ENCODE data around the gene PCK1. TPM values are rescaled to one million over a fixed set of nuclear protein-coding genes. Genes with fewer than 3 reads are reported as not detected.

The PCK1 gene
- total RNA-seq, 2 donors from 2014 or later, result 272 TPM

DNA sequence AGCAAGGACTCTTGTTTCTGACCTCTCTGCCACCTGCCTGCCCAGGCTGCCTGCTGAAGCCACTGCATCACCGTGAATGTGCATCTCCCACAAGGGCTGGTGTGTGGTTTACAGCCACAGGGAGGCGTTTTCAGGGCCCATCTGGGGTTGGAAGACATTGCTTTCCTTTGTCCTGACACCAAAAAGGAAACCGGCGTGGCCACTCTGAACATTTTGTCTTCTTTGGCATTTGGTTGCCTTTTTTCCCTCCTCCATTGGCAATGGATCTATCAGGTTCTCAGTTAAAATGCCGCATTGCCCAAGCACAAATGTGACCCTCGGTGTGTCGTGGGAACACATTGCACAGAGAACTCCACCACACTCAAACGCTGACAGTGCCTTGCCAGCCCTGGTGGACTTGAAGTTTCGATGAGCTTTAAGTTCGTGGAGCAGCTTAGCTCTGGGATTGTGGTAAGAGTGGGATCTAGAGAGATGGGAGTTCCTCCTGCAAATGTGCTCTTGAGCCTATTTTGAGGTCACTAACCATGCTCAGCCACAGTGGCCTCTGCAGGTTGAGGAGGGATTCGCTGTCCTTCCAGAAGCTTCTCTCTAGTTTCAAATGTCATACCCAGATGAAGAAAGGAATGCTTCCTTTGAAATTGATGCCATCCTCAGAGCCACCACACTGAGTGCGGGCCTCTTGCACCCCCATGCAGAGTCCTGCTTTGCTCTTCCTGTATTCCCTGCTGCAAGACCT, 14.8 kb upstream of the PCK1 start:
- intact Hi-C loops (cut with DNase I), result no loop called here
- H3K27ac ChIP-seq, result peak overlapping the region; percentile 39
- H3K9me3 ChIP-seq, result no peaks in the 10 kb centered on the region
- peak overlapping the region in 1 of 2 donors; percentile 7 for H3K9ac ChIP-seq (ENCODE audit: low read depth in 2 of 2, low read length in 2 of 2)
- H3K4me3 ChIP-seq, result no peak overlapping the region
- TF ChIP-seq, protein P1, sequence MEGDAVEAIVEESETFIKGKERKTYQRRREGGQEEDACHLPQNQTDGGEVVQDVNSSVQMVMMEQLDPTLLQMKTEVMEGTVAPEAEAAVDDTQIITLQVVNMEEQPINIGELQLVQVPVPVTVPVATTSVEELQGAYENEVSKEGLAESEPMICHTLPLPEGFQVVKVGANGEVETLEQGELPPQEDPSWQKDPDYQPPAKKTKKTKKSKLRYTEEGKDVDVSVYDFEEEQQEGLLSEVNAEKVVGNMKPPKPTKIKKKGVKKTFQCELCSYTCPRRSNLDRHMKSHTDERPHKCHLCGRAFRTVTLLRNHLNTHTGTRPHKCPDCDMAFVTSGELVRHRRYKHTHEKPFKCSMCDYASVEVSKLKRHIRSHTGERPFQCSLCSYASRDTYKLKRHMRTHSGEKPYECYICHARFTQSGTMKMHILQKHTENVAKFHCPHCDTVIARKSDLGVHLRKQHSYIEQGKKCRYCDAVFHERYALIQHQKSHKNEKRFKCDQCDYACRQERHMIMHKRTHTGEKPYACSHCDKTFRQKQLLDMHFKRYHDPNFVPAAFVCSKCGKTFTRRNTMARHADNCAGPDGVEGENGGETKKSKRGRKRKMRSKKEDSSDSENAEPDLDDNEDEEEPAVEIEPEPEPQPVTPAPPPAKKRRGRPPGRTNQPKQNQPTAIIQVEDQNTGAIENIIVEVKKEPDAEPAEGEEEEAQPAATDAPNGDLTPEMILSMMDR (IDR thresholded peaks at IDR 0.05), result no peak
- H3K36me3 ChIP-seq, result no peaks in the 10 kb centered on the region
- peaks cover 2% of the 10 kb centered on the region for H3K4me1 ChIP-seq
- DNase-seq, result peak; percentile 15
- H3K27me3 ChIP-seq, result no peaks in the 10 kb centered on the region

DNA sequence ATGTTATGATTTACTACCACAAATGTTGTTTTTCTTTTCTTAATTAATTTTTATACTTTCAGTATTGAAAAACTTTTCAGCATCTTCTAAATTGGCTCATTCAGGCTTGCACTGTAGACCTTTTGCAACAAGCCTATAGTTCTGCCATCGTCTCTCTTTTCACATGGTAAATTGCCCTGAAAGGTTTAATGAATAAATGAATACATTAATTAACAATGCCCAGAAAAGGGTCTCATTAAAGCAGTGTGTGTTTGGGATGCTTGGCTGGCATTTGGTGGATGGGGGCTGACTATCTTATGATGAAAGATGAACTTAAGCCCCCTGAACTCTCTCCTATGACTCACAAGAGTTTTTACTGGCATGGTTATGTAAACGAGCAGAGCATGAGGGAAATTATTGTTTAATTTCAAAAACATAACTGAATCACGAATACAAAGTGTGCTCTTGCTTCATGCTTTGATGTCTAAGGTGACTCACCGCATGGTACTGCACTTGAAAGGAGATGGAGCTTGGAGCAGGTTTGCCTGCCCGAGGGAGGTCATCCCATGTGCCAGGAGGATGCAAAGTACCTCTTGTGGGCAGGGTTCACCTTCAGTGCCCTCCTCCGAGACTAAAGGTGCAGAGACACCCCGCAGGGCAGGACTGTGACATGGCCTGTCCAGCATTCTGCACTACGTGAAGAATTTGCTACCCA, 13.8 kb upstream of the PCK1 start:
- Histone ChIP-seq H3K9ac (ENCODE audit: low read depth in 2 of 2, low read length in 2 of 2) (no peak overlapping the region), H3K27me3 (no peaks in the 10 kb centered on the region), H3K9me3 (no peaks in the 10 kb centered on the region), H3K4me3 (no peak overlapping the region), H3K27ac (no peak overlapping the region), H3K36me3 (no peaks in the 10 kb centered on the region), H3K4me1 (no peaks in the 10 kb centered on the region)
- TF ChIP-seq, protein P1 (IDR thresholded peaks at IDR 0.05), result no peak
- intact Hi-C loops (cut with DNase I), result no loop called here
- DNase-seq, result no peak

DNA sequence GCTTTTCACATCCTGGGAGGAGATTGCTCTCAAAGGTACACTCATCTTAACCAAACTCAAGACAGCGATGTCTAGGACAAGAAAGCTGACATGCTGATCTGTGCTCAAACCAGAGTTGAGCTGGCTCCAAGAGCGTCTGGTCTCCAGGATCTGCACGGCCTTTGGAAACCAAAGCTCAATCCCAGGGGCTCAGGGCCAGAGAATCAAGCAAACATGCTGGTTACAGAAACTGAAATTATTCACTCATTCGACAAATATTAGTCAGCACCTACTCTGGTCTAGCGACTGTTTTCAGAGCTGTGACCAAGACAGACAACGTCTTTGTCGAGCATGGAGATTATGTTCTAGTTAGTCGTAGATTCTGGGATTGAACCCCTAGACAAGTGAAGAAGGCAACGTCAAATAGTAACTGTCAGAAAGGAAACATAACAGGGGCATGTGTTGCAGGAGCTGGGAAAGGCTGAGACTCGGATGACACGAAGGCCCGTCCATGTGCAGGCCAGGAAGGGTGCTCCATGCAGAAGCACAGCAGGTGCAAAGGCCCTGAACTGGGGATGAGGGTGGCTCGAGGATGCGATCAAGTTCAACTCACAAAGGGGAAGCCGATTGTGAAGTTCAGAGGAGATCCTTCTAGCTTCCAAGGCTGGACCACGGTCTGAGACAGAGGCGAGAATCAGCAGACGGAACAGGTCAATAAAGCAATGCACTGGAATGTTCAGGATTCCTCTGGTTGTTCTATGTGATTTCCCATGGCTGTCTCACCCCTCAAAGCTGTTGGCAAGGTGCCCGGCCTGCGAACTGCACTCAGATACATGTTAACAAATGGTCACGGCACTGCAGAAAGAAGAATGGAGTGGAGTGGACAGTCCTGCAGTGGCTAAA, 12.5 kb upstream of the PCK1 start:
- DNase-seq, result no peak
- Histone ChIP-seq H3K9ac (ENCODE audit: low read depth in 2 of 2, low read length in 2 of 2) (no peak overlapping the region), H3K27me3 (no peaks in the 10 kb centered on the region), H3K4me1 (no peaks in the 10 kb centered on the region), H3K4me3 (no peak overlapping the region), H3K36me3 (no peaks in the 10 kb centered on the region), H3K9me3 (no peaks in the 10 kb centered on the region), H3K27ac (no peak overlapping the region)
- TF ChIP-seq, protein P1 (IDR thresholded peaks at IDR 0.05), result no peak
- intact Hi-C loops (cut with DNase I), result no loop called here

DNA sequence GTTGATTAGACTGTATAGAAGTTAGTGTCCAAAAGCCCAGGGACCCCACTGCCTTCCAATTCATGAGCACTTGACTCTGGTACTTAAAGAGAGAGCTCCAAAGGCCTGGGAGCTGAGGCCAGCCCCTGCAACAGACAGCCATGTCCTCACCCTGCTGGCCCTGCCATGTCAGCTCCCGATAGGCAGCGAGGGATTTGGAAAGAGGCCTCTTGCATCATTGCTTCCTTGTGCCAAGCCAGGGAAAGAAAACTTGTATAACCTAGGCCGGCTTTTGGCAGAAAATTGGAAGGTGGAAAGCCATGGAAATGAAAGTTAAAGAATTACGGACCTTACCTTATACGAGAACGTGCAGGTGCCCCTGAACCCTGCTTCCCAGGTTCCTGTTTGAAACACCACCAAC, 8.4 kb upstream of the PCK1 start:
- Histone ChIP-seq H3K27ac (no peak overlapping the region), H3K36me3 (no peaks in the 10 kb centered on the region), H3K27me3 (no peaks in the 10 kb centered on the region), H3K9me3 (no peaks in the 10 kb centered on the region), H3K9ac (ENCODE audit: low read depth in 2 of 2, low read length in 2 of 2) (no peak overlapping the region), H3K4me3 (no peak overlapping the region), H3K4me1 (no peaks in the 10 kb centered on the region)
- DNase-seq, result no peak
- intact Hi-C loops (cut with DNase I), result no loop called here
- TF ChIP-seq, protein P1 (IDR thresholded peaks at IDR 0.05), result no peak

DNA sequence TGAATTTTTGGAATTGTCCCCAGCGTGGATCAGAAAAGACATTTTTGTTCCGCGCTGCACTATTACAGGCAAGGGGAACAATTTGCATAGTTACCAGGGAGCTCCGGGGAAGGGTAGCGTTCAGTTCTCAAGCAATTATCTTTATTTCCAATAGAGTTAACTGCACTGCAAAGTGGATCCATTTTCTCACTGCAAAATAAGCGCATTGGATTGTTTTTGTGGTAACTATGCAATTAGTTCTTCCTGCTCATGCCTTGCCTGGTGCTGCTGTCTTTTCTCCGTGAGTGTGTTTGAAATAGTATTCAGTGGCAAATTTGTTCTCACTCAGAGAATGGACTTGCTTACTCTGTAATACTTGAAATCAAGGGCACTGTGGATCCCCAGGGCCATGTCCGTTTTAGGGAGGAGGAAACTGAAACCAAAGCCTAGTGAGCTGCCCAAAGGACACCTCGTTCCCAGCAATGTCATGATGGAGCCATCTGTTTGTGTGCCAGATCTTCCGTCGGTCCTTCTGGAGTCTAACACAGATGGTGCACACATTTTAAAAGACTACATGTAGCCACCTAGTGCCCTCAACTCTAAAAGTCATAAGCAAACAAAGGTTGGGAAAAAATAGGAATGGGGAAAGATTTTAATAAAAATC, 7.4 kb upstream of the PCK1 start:
- Histone ChIP-seq H3K9ac (ENCODE audit: low read depth in 2 of 2, low read length in 2 of 2) (no peak overlapping the region), H3K27ac (no peak overlapping the region)
- intact Hi-C loops (cut with DNase I), result no loop called here

More for the DNA sequence above, 7.4 kb upstream of the PCK1 start:
- H3K27me3 ChIP-seq, result peaks cover 3% of the 10 kb centered on the region
- no peak overlapping the region for H3K4me3 ChIP-seq
- no peaks in the 10 kb centered on the region for H3K4me1 ChIP-seq
- H3K9me3 ChIP-seq, result no peaks in the 10 kb centered on the region
- H3K36me3 ChIP-seq, result no peaks in the 10 kb centered on the region
- DNase-seq, result no peak
- TF ChIP-seq, protein P1 (IDR thresholded peaks at IDR 0.05), result no peak
